ENCODE measurements around the gene CCDC9.
A peak's percentile ranks its signal among the peaks of the same experiment; 100 is the strongest.

The CCDC9 gene

DNA sequence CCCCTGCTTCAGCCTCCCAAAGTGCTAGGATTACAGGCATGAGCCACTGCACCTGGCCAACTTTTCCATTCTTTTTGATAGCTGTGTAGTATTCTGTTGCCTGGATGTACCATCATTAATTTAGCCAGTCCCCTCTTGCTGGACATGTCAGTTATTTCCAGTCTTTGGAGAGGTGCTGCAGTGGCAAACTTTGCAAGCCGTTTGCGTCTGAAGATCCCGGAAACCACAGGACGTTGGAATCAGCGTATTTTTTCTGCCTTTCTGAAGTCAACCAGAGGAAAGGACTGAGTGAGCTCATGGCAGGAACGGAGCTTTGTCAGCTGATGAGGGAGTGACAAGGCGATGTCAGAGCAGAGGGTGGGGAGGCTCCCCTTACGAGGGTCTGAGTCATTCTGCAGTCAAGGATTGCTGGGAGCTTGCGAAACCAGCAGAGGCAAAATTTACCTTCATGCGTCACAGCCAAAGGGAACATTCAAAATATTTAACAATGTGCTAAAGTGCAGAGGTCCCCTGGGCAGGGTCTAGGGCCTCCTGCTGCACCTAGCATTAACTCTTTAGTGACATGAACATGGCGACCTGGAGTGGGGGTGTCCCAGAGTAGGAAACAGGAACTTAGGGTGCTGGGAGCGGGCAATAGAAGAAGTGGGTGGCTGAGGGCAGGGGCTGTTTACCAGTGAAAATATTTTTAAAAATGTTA lies 58.9 kb downstream of the CCDC9 start:
- TF ChIP-seq, protein P1, sequence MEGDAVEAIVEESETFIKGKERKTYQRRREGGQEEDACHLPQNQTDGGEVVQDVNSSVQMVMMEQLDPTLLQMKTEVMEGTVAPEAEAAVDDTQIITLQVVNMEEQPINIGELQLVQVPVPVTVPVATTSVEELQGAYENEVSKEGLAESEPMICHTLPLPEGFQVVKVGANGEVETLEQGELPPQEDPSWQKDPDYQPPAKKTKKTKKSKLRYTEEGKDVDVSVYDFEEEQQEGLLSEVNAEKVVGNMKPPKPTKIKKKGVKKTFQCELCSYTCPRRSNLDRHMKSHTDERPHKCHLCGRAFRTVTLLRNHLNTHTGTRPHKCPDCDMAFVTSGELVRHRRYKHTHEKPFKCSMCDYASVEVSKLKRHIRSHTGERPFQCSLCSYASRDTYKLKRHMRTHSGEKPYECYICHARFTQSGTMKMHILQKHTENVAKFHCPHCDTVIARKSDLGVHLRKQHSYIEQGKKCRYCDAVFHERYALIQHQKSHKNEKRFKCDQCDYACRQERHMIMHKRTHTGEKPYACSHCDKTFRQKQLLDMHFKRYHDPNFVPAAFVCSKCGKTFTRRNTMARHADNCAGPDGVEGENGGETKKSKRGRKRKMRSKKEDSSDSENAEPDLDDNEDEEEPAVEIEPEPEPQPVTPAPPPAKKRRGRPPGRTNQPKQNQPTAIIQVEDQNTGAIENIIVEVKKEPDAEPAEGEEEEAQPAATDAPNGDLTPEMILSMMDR (conservative IDR thresholded peaks at IDR 0.05; ENCODE audit: low read length), result no peak
- peak; percentile 89 for DNase-seq (ENCODE audit: low read depth)
- H3K4me3 ChIP-seq (ENCODE audit: low read length), result no peak overlapping the region

DNA sequence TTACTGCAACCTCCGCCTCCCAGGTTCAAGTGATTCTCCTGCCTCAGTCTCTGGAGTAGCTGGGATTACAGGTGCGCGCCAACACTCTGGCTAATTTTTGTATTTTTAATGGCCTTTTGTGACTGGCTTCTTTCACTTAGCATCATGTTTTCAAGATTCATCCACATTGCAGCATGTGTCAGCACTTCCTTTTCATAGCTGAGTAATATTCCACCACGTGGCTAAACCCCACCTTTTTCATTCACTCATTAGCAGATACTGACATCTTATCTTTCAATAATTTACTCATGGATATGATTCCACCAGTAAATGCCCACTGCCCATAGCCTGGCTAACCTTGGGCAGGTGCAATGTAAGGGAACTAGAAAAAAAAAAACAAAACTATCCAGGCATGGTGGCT lies 60.2 kb downstream of the CCDC9 start:
- no peak for DNase-seq (ENCODE audit: low read depth)
- TF ChIP-seq, protein P1 (conservative IDR thresholded peaks at IDR 0.05; ENCODE audit: low read length), result no peak
- H3K4me3 ChIP-seq (ENCODE audit: low read length), result no peak overlapping the region

DNA sequence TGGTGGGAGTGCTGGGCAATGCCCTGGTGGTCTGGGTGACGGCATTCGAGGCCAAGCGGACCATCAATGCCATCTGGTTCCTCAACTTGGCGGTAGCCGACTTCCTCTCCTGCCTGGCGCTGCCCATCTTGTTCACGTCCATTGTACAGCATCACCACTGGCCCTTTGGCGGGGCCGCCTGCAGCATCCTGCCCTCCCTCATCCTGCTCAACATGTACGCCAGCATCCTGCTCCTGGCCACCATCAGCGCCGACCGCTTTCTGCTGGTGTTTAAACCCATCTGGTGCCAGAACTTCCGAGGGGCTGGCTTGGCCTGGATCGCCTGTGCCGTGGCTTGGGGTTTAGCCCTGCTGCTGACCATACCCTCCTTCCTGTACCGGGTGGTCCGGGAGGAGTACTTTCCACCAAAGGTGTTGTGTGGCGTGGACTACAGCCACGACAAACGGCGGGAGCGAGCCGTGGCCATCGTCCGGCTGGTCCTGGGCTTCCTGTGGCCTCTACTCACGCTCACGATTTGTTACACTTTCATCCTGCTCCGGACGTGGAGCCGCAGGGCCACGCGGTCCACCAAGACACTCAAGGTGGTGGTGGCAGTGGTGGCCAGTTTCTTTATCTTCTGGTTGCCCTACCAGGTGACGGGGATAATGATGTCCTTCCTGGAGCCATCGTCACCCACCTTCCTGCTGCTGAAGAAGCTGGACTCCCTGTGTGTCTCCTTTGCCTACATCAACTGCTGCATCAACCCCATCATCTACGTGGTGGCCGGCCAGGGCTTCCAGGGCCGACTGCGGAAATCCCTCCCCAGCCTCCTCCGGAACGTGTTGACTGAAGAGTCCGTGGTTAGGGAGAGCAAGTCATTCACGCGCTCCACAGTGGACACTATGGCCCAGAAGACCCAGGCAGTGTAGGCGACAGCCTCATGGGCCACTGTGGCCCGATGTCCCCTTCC lies 63.9 kb downstream of the CCDC9 start:
- TF ChIP-seq, protein P1 (conservative IDR thresholded peaks at IDR 0.05; ENCODE audit: low read length), result no peak
- no peak for DNase-seq (ENCODE audit: low read depth)
- no peak overlapping the region for H3K4me3 ChIP-seq (ENCODE audit: low read length)
